ENCODE results near the gene NOX4. TPM values are rescaled to one million over a fixed set of nuclear protein-coding genes. Genes with fewer than 3 reads are reported as not detected.

Gene NOX4
- total RNA-seq, 2 donors from 2014 or later: 2.7 to 6.0 TPM

DNA sequence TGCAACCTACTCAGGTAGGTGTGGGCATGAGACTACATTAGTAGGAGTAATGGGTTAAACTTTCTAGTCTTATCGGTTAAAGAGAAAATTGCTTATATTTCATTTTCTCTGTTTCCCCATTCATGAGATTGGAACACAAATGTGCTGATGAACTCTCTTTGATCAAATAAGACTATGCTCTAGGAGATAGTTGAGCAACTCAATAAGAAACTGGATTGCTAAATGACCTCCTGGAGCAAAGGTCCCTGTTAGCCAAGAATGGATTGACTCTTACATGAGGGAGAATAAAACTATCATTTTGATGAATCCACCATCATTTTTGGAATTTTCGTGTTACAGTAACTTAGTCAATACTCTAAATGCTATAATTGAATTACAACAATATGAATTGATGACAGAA, 11.1 kb upstream of the NOX4 start:
- H3K27me3 ChIP-seq (ENCODE audit: control insufficient read depth, insufficient read depth, low read length, poor library complexity, severe bottlenecking): peaks cover 18% of the 10 kb centered on the region
- Mint-ChIP-seq H3K9me3 (no peaks in the 10 kb centered on the region), H3K27me3 (ENCODE audit: insufficient read depth) (peaks cover 4% of the 10 kb centered on the region), H3K36me3 (ENCODE audit: low read depth) (no peaks in the 10 kb centered on the region), H3K4me3 (no peak overlapping the region), H3K4me1 (peaks cover 5% of the 10 kb centered on the region), H3K27ac (no peak overlapping the region)
- DNase-seq: no peak
- H3K9ac ChIP-seq (ENCODE audit: extremely low read depth, low read length, poor library complexity, severe bottlenecking): no peak overlapping the region
- H3K27ac ChIP-seq (ENCODE audit: low read depth, low read length): no peak overlapping the region
- no peak overlapping the region for H3K4me3 ChIP-seq (ENCODE audit: low read length)
- H3K9me3 ChIP-seq (ENCODE audit: control insufficient read depth, low read length): no peaks in the 10 kb centered on the region
- WGBS, 2 experiments (ENCODE audit: insufficient coverage in 1 of 2, insufficient read length in 1 of 2): 100% methylated on average over 2 of the region's 2 CpGs; no CpG with 5 or more reads in 1 of the 2 experiments
- H3K36me3 ChIP-seq (ENCODE audit: control insufficient read depth, insufficient read depth, low read length): no peaks in the 10 kb centered on the region
- TF ChIP-seq, protein P1, sequence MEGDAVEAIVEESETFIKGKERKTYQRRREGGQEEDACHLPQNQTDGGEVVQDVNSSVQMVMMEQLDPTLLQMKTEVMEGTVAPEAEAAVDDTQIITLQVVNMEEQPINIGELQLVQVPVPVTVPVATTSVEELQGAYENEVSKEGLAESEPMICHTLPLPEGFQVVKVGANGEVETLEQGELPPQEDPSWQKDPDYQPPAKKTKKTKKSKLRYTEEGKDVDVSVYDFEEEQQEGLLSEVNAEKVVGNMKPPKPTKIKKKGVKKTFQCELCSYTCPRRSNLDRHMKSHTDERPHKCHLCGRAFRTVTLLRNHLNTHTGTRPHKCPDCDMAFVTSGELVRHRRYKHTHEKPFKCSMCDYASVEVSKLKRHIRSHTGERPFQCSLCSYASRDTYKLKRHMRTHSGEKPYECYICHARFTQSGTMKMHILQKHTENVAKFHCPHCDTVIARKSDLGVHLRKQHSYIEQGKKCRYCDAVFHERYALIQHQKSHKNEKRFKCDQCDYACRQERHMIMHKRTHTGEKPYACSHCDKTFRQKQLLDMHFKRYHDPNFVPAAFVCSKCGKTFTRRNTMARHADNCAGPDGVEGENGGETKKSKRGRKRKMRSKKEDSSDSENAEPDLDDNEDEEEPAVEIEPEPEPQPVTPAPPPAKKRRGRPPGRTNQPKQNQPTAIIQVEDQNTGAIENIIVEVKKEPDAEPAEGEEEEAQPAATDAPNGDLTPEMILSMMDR (conservative IDR thresholded peaks at IDR 0.05): no peak
- H3K4me1 ChIP-seq (ENCODE audit: control insufficient read depth, insufficient read depth, low read length): no peaks in the 10 kb centered on the region

DNA sequence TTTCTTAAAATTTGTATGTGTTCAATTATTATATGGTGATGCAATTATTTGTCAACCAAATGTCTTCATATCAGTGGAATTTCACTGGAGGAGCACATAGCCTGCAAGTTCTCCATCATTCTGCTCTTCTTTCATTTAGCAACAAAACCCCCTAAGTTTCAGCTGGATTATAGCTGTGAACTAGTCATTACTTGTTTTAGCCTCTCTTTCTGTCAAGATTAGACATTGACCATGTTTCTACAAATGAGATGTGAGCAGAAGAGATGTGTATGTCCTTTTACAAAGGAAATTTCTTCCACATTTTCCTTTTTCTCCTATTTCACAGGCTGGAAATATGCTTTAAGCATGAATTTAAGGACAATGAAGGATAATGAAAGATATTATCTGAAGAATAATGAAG, 9.2 kb upstream of the NOX4 start:
- DNase-seq: no peak
- H3K36me3 ChIP-seq (ENCODE audit: control insufficient read depth, insufficient read depth, low read length): no peaks in the 10 kb centered on the region
- no peaks in the 10 kb centered on the region for H3K36me3 Mint-ChIP-seq (ENCODE audit: low read depth)
- peaks cover 8% of the 10 kb centered on the region for H3K27me3 Mint-ChIP-seq (ENCODE audit: insufficient read depth)
- no peak overlapping the region for H3K9ac ChIP-seq (ENCODE audit: extremely low read depth, low read length, poor library complexity, severe bottlenecking)
- TF ChIP-seq, protein P1 (conservative IDR thresholded peaks at IDR 0.05): no peak
- H3K4me1 Mint-ChIP-seq: peaks cover 12% of the 10 kb centered on the region
- no peak overlapping the region for H3K4me3 Mint-ChIP-seq
- peaks cover 36% of the 10 kb centered on the region for H3K27me3 ChIP-seq (ENCODE audit: control insufficient read depth, insufficient read depth, low read length, poor library complexity, severe bottlenecking)
- no peak overlapping the region for H3K4me3 ChIP-seq (ENCODE audit: low read length)
- H3K9me3 Mint-ChIP-seq: no peaks in the 10 kb centered on the region
- no peaks in the 10 kb centered on the region for H3K9me3 ChIP-seq (ENCODE audit: control insufficient read depth, low read length)
- H3K27ac ChIP-seq (ENCODE audit: low read depth, low read length): no peak overlapping the region
- H3K4me1 ChIP-seq (ENCODE audit: control insufficient read depth, insufficient read depth, low read length): no peaks in the 10 kb centered on the region
- no peak overlapping the region for H3K27ac Mint-ChIP-seq

DNA sequence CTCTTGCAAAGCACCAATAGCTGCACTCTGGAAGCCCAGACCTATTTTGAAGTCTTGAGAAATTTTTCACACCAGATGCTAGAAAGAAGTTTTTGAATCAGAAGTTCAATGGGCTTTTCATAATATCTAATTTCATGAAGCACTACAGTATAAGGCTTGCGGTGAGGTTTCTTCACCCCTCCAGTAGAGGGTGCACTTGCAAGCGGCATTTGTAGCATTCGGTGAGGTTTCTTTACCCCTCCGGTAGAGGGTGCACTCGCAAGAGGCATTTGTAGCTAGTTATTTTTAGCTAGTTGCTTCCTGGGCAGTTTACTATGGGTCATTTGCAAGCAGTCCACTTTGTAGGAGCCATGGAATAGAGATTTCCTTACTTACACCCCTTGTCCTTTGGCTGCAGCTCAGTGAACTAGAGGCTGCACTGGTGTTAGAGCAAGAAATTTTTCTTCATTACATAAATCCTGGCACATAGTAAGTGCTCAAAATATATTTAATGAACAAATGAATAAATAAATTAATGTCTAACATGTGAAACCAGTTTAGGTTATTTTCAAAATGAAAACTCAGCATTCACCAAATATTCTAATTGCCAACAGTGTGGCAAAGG, 7.8 kb upstream of the NOX4 start:
- no peaks in the 10 kb centered on the region for H3K36me3 ChIP-seq (ENCODE audit: control insufficient read depth, insufficient read depth, low read length)
- Mint-ChIP-seq H3K4me1 (peaks cover 19% of the 10 kb centered on the region), H3K27me3 (ENCODE audit: insufficient read depth) (peaks cover 8% of the 10 kb centered on the region), H3K27ac (no peak overlapping the region), H3K9me3 (no peaks in the 10 kb centered on the region), H3K4me3 (no peak overlapping the region), H3K36me3 (ENCODE audit: low read depth) (no peaks in the 10 kb centered on the region)
- no peak overlapping the region for H3K9ac ChIP-seq (ENCODE audit: extremely low read depth, low read length, poor library complexity, severe bottlenecking)
- WGBS, 2 experiments (ENCODE audit: insufficient coverage in 1 of 2, insufficient read length in 1 of 2): 92 to 95% methylated on average over 4 to 5 of the region's 5 CpGs
- no peak overlapping the region for H3K4me3 ChIP-seq (ENCODE audit: low read length)
- H3K27me3 ChIP-seq (ENCODE audit: control insufficient read depth, insufficient read depth, low read length, poor library complexity, severe bottlenecking): peaks cover 45% of the 10 kb centered on the region
- H3K9me3 ChIP-seq (ENCODE audit: control insufficient read depth, low read length): no peaks in the 10 kb centered on the region
- no peak for DNase-seq
- TF ChIP-seq, protein P1 (conservative IDR thresholded peaks at IDR 0.05): peak; percentile 72
- H3K4me1 ChIP-seq (ENCODE audit: control insufficient read depth, insufficient read depth, low read length): no peaks in the 10 kb centered on the region
- no peak overlapping the region for H3K27ac ChIP-seq (ENCODE audit: low read depth, low read length)

All from endodermal cell (in vitro differentiated cells).